GM18507 (cell line): ENCODE results near the gene ZNF362.
A peak's percentile ranks its signal among the peaks of the same experiment; 100 is the strongest.
"Not testable (repeated sequence)": the region's sequence is repeated elsewhere in the genome, so short reads cannot be mapped to it uniquely, and the experiment has no call there.

ENCODE experiments used
- DNase-seq: peaks from one replicate; pipeline ENCODE4 v3.0.0; 2011; ENCODE audit warnings: low read depth; ENCODE audit not compliant: insufficient read length; ENCODE audit errors: extremely low spot score
- FAIRE-seq: peaks from 2 replicates; lab custom pipeline; 2011; peaks lifted over from hg19 to GRCh38; lab: Jason Lieb, UNC

Gene ZNF362

DNA sequence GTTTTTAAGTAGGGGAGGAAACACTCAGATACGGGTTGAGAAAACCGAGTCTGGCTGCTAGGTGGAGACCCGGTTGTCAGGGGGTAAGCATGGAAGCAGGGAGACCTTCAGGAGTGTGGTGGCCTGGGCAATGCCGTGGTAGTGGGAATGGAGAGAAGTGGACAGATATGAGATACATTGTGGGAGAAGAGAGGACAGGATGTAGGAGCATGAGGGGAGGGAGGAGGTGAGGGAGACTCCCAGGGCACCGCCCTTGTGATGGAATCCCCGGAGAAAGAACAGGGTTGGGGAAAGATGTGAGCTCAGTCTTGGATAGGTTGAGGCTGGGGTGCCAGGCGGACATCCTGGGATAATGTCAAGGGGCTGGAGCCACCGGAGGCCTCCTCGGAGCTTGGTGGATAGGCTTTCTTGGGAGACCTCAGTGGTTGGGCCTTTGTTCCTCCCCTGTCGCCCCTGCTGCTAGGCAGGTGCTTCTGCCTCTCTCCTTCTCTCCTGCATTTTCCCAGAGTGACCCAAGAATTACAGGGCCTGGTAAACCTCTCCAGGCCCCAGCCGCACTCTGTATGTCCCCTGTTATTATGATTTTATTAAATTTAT, 21.3 kb downstream of the ZNF362 start:
- FAIRE-seq, result no peak
- no peak for DNase-seq

DNA sequence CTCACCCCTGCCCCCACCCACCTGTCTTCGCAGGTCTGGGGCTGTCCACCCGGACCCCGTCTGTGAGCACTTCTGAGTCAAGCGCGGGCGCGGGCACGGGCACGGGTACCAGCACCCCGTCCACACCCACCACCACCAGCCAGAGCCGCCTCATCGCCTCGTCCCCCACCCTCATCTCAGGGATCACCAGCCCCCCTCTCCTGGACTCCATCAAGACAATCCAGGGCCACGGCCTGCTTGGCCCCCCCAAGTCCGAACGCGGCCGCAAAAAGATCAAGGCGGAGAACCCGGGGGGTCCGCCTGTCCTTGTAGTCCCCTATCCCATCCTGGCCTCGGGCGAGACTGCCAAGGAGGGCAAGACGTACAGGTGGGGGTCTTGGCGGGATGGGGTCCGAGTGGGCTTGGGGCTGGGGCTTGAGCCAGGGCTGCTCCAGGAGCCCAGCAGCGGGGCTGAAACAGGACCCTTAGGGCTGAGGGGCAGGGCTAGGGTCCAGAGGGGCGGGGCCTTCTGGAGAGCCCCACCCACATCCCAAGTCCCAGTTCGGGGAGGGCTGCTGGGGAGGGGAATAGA, 23.9 kb downstream of the ZNF362 start:
- no peak for FAIRE-seq

DNA sequence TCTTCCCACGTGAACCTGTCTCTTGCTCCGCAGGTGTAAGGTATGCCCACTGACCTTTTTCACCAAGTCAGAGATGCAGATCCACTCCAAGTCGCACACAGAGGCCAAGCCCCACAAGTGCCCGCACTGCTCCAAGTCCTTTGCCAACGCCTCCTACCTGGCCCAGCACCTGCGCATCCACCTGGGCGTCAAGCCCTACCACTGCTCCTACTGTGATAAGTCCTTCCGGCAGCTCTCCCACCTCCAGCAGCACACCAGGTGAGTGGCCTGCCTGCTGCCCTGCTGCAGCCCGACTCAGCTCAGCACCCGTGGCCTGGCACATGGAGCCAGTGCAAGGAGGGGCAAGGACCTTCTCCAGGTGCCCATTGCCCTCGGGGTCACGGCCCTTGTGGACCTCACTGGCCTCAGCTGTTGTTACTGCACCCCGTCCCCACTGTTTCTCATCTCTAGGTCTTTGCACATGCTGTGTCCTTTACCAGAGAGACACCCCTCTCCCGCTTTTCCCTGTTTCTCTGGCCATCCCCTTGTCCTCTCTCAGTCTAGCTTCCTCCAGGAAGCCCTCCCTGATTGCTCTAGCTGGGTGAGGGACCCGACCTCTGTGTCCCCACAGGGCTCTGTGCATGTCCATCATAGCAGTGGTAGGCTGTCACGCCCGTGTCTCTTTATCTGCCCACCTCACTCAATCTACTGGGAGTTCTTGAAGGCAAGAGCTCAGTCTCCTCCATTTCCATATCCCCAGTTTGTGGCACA, 25.4 kb downstream of the ZNF362 start:
- DNase-seq, result no peak
- FAIRE-seq, result no peak

More for the DNA sequence above, 23.9 kb downstream of the ZNF362 start:
- DNase-seq, result no peak

DNA sequence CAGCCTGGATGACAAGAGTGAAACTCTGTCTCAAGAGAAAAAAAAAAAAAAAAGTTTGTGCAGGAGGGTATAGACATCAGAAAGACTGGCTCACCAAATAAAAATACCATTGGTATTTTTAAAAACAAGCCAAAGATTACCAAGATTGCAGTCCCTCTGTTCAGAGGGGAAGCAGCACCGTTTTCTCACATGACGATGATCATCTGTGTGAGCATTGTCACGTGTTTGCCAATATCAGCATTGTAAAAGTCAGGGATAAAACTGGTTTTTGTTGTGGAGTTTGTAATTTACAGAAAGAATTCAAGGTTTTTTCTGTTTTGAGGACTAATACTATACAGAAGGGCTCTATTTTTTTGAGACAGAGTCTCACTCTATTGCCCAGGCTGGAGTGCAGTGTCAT, 26.5 kb downstream of the ZNF362 start:
- no peak for DNase-seq
- FAIRE-seq, result no peak

DNA sequence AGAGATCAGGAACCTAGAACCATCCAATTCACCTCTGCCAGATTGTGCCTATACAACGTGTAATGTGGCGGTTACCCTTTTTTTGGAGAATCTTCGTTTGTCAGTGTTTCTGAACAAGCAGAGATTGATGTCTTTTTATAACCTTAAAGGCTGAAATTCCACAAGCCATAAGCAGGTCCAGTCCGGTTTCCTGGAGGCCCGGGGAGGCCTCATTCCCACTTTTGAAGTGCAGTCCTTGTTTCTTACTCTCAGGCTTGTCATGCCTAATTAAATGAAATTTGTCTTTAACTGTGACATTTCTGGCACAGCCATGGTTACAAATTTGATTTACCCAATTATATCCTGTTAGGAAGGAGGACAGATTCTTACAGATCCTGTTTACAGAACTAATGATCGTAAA, 27.8 kb downstream of the ZNF362 start:
- no peak for DNase-seq
- FAIRE-seq, result no peak

DNA sequence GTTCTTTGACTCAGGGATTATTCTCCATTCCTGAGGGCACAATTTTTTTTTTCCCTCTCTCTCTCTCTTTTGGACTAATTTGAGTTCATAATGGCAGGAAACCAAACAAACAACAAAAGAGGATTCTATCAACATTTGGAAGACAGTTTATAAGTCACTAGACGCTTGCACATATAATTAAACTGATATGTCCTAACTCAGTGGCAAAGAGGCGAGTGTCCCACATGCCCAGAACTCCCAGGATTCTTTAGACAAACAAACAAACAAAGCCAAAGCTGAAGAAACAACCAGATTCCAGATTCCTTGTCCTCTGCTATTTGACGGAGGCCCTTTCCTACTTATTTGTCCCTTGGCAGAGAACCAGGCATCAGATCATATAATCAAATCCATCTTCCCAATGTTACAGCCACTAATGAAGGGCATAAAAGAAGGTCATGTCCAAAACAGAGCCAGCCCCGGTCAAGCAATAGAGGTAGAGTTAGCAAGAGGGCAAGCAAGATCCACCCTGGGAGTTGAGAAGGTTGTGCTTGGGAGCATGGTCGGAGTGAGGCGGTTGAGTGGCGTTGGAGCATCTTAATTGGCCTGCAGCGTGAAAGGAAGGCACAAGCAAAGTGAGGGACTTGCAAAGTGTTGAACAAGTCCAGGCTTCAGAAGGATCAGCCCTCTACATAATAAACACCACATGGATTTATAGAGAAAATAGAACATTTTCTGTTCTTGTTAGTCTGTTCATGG, 30.3 kb downstream of the ZNF362 start:
- FAIRE-seq, result no peak
- DNase-seq, result no peak

DNA sequence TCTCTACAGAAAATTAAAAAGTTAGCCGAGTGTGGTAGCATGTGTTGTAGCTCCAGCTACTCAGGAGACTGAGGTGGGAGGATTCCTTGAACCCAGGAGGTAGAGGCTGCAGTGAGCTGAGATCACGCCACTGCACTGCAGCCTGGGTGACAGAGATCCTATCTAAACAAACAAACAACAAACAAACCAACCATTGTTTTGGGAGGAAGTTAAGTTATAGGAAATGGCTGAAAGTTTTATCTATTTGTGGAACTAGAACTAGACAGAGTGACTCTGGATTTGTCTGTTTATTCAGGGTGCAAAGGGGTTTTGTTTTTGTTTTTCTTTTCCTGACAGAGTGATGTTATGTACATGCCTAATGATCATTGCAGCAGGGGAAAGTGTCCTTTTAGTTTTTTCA, 31.0 kb downstream of the ZNF362 start:
- no peak for DNase-seq
- no peak for FAIRE-seq

DNA sequence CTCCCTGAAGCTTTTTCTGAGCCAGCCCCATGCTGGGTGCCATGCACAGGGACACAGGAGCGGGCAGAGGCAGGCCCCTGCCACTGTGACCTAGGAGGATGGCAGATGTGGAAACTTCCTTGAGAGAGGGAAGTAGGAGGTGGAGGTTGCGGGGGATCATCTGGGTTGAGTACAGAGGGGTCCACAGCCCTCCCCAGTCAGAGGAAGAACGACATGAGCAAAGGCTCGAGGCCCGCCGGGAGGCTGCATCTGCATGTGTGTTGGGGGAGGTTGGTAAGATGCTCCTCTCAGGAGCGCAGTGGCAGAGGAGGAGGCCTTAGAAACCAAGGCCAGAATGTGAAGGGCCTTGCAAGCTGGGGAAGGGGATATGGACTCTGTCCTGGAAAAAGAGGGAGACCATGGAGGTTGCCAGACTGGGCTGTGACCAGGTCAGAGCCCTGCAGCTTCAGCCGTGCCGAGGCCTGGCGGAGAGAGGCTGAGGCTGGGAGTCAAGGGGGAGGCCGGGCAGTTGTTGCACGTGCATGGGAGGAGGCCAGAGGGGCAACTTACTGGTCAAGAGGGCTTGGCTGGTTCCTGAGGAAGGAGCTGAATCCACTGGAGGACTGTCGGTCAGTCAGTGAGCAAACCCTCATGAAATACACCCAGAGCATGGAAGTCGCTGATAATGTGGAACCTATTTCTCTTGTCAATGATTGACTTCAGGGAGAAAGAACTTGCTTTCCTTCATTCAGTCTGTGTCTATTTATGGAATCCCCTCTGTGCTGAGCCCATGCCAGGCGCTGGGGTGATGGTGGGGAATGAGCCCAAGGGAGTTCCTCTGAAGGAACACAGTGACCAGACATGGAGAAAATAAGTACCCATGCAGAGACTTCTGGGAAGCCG, 32.9 kb downstream of the ZNF362 start:
- no peak for DNase-seq
- no peak for FAIRE-seq

DNA sequence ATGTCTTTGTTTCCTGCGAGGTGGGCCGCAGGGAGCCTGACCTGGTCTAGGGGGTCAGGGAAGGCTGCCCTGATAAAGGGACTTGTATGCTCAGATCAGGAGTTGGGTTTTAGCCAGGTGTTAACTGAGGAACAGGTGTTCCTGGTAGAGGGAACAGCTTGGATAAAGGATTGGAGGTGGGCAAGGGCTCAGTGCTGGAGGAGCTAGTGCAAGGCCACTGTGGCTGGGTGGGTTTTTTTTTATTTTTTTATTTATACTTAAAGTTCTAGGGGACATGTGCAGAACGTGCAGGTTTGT, 33.5 kb downstream of the ZNF362 start:
- DNase-seq, result no peak
- FAIRE-seq, result no peak

DNA sequence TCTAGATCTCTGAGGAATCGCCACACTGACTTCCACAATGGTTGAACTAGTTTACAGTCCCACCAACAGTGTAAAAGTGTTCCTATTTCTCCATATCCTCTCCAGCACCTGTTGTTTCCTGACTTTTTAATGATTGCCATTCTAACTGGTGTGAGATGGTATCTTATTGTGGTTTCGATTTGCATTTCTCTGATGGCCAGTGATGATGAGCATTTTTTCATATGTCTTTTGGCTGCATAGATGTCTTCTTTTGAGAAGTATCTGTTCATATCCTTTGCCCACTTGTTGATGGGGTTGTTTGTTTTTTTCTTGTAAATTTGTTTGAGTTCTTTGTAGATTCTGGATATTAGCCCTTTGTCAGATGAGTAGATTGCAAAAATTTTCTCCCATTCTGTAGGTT, 34.3 kb downstream of the ZNF362 start:
- DNase-seq, FAIRE-seq: not testable (repeated sequence)

DNA sequence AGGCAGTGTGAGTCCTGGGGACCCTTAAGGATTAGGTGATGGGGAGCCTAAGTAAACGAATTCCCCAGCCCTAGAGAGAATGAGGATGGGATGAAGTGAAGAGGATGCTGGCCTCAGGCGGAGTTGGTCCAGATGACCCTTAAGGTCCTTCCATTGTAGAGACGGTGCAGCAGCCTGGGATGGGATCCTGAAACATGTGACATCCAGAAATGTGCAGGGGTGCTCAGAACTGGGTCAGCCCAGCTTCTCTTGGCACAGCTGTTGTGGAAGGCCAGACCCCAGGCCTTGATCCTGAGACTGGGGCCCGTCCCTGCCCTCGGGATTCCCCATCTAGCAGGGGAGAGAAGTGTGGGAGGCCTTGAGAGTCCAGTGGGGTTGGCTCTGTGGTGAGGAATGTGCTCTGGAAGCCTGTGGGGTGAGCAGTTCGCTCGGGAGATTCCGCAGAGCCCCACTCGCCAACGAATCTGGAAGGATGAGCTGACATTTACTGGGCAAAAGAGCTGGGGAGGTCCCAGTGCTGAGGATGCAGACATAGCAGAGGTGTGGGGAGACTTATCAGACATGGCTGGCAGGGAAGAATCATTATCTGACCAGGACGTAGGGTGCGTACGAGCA, 36.5 kb downstream of the ZNF362 start:
- FAIRE-seq (no peak), DNase-seq (no peak)

DNA sequence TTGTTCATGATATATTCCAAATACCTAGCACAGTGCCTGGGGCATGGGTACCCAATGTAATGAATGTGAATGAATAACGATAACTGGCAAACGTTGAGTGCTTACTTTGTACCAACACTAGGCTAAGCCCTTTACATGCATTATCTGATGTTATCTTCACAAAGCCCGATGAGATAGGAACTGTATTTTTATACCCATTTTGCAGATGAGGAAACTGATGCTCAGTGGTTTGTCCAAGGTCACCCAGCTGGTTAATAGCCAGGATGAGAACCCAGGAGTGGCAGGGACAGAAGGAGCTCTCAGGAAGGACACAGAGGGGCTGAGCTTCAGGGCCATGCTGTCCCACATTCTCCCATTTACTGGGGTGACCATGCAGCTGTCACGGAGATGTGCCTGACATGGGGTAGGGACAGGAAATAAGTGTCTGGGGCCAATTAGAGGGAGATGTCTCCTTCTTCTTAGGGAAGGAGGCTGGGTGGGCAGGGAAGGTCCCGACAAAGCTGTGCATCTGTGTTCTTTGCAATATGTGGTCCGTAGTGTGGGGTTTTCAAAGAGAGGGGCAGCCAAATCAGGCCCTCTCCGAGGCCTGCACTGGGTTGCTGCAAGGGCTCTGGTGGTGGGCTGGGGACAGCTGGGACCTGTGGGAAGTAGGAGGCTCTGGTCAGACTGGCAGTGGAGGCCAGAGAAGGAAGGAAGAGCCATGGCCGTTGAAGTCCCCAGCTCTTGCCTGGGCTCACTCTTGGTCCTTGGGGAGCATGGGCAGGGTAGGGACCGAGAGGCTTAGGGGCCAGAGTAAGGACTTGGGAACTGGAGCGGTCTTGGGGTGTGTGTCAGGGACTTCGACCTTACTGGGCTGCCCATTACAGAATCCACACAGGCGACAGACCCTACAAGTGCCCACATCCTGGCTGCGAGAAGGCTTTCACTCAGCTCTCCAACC, 38.0 kb downstream of the ZNF362 start:
- no peak for FAIRE-seq
- no peak for DNase-seq

DNA sequence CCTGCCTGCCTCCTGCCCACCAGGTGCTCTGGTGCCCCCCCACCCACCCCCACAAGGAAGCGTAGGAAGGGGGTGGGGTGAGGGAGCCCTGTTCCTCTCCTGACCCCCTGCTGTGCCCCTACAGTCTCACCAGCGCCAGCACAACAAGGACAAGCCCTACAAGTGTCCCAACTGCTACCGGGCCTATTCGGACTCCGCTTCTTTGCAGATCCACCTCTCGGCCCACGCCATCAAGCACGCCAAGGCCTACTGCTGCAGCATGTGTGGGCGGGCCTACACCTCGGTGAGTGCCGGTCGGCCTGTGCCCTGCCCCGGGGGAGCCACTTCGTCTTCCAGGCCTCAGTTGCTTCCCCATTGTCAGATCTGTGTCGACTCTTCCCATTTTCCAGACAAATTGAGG, 38.7 kb downstream of the ZNF362 start:
- FAIRE-seq (no peak), DNase-seq (no peak)

DNA sequence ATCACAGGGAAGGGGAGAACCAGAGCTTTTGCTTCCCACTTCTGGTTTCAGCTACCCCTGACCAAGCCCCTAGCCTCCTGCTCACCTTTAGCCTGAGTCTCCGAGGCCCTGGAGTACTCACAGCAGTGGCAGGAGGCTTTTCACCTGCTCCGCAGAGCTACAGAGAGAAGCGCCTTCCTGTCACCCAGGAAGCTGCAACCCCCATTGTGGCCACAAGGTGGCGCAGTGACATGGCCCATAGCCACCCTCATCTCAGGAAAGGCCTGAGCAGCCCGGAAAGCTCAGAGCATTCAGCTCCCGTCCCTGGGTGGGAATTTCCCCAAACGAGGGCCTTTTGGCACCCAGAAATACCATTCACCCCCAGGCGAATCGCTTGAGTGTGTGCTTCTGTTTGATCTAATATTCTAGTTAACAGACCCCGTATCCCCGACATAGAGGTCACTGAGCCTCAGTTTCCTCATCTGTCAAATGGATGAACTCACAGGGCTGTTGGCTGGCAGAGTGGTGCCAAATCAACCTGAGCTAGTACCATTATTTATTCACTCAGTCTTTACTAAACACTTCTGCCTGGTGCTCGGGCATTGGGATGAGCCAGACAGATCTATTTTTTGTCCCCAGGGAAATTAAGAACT, 39.3 kb downstream of the ZNF362 start:
- FAIRE-seq (peak; percentile 89), DNase-seq (peak; percentile 81)

DNA sequence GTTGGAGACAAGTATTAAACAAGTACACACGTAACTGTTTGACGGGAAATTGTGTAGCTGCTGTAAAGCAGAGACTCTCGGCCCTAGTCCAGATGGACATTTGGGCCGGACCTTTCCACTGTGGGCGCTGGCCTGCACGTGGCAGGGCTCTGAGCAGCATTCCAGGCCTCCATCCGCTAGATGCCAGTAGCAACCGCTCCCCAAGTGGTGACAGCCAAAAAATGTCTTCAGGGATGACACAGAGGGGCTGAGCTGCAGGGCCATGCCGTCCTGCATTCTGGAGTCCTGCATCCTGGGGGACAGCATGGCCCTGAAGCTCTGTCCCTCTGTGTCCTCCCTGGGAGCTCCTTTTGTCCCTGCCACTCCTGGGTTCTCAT, 39.8 kb downstream of the ZNF362 start:
- DNase-seq (no peak), FAIRE-seq (no peak)

DNA sequence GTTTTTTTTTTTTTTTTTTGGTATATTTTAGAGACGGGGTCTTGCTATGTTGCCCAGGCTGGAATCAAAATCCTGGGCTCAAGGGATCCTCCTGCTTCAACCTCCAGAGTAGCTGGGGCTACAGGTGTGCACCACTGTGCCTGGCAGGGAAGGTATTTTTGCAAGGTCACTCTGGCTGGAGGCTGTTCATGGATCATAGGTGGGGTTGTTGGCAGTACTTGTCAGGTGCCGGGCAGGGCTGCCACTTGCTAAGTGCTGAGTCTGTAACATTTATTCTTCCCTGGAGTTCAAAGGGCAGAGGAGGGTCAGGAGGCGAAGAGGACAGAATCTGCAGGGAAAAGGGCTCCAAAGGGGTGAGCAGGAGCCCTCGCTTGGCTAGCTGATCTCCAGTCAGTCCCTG, 40.5 kb downstream of the ZNF362 start:
- FAIRE-seq (no peak), DNase-seq (no peak)

DNA sequence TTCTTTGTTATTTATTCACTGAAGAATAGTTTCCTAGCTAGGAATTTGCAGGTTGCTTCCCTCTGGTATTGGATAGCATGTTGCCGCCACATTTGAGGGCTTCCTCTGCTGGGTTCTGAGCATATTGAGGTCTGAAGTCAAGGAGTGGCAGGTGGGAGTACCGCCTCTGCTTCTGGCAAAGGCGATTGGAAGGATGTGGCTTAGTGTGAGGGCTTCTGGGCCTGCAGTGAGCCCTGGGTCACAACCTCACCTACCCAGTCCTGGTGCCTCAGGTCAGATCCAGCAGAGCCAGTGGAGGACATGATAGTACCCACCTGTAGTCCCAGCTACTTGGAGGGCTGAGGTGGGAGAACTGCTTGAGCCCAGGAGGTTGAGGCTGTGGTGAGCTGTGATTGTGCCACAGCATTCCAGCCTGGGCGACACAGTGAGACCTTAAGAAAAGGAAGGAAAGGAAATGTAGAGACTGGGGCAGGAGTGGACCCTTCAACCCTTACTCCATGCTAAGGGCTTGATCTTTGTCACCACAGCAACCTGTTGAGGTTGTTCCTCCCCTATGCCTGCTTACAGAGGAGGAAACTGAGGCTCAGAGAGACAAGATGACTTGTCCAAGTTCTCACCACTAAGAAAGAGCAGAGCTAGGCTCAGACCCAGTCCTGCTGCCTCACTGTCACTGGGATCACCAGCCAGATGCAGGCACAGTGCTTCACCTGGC, 41.8 kb downstream of the ZNF362 start:
- no peak for FAIRE-seq
- no peak for DNase-seq
